Right lung (tissue), 5 donors: Measurements from ENCODE around the gene TBC1D1. TPM values are rescaled to one million over a fixed set of nuclear protein-coding genes. Genes with fewer than 3 reads are reported as not detected.

Experiments used
- DNase-seq, 2 donors: peaks; one replicate each; pipeline ENCODE4 v3.0.0-alpha.2; 2013
- polyA plus RNA-seq, 5 donors: library from polyadenylated mRNA; unstranded; fragments of 120-200 nt; gene quantifications; one replicate each; pipeline versions ENCODE4 v1.2.1 to v1.2.3, GENCODE V29; 2013; ENCODE audit warnings: inconsistent platforms in 1 of 5, low replicate concordance in 1 of 5; ENCODE audit not compliant: insufficient read length in 5 of 5, insufficient read depth in 1 of 5

TBC1D1 gene
- polyA plus RNA-seq, 5 donors: 61.0 to 70.7 (median 67.7) TPM

DNA sequence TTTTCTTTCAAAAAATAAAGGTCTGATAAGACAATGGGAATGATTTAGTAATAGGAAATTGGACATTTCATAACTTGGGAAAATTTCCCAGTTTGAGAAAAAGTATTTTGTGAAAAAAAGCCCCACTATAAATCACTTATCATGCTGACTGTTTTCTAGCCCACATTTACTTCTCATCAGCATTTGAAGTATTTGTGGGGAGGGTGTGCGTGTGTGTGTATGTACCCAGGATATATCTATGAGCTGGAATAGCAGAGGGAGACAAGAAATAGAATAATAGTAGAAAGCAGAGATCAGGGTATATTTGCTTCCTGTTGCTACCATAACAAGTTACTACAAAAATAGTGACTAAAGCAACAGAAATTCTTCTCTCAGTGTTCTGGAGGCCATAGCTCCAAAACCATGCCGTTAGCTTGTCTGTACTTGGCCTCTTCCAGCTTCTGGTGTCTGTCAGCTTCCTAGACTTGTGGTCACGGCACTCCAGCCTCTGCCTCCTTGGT, 209.1 kb downstream of the TBC1D1 start:
- DNase-seq: no peak

DNA sequence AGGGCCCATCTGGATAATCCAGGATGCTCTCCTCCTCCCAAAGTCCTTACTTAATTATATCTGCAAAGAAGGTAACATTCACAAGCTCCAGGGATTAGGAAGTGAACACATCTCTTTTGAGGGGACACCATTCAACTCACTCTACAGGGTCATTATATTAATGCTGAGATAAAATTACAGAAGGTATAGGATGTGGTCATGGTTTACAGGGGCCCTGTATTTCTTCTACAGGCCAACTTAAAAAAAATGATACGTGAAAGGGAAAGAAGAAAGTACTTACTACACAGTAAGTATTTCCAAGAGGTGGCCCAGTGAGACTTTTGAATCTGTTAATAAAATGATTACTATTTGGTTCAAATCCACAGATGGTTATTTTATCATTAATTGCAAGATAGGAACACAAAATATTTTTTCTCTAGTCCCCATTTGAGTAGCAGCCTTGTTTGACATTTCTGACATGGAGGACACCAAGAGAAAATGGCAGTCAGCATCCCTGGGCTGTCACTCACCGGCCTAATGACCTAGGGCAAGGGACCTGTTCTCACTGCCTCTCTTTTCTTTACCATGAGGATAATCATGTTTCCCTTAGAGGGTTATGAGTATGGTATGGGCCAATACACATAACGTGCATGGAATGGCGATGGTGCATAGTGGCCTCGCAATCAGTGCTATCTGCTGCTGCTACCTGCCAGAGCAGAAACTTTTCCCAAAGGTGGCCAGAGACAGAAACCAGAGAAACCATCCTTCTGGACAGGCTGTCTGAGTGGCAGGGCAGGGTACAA, 209.8 kb downstream of the TBC1D1 start:
- no peak for DNase-seq

DNA sequence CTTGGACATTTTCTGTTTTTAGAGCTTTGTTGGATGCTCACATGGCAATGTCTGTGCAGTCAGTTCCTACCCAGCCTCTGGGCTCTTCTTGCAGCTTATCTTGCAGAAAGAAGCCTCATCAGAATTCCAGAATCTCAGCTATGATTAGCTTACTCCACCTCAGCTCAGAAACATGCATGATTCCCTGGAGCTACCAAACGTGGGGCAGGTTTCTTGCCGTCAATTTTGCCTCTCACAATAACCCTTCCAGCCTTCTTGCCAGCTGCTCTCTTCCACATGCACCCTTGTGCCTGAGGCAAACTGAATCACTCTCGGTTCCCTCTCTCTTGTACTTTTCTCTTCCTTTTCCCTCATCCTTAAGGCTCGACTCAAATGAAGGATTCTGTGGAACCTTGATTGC, 210.7 kb downstream of the TBC1D1 start:
- no peak for DNase-seq

DNA sequence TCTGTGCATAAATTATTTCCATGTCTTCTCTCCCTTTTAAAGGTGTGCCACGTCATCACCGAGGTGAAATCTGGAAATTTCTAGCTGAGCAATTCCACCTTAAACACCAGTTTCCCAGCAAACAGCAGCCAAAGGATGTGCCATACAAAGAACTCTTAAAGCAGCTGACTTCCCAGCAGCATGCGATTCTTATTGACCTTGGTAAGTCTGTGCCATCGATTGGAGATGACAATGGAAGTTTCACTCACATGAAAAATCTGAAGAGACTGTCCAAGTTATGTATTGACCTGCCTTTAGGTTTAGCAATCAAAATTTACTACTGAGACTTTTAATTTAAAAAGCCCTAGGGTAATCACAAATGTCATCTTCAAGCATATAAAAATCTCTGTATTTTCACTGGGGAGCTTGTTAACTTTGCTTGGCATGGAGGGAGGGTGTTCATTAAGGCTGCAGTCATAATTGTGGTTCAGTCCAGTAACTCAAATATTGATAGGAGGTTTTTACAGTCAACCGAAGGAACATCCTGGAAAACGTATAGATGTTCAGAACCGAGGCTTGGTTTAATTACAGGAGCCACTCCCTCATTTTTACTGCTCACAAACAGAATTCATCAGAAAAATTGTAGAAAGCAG, 212.2 kb downstream of the TBC1D1 start:
- no peak for DNase-seq

DNA sequence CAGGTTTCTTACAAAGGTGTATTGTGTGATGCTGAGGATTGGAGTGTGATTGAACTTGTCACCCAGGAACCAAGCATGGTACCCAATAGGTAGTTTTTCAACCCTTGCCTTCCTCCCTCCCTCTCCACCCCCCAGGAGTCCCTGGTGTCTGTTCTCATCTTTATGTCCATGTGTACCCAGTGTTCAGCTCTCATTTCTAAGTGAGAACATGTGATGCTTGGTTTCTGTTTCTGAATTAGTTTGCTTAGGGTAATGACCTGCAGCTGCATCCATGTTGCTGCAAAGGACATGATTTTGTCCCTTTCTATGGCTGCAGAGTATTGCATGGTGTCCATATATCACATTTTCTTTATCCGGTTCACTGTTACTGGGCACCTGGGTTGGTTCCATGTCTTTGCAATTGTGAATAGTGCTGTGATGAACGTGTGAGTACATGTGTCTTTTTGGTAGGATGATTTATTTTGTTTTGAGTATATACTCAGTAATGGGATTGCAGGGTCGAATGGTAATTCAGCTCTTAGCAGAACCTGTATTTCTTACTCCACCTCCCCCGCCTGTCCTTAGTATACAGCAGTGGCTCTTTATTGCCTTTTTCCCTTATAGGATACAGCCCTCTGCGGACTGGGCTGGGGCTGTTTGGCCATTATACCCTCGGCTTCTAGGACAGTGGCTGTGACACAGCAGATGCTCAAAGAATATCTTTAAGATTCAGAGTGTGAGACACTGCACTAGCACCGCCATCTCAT, 214.8 kb downstream of the TBC1D1 start:
- no peak for DNase-seq

DNA sequence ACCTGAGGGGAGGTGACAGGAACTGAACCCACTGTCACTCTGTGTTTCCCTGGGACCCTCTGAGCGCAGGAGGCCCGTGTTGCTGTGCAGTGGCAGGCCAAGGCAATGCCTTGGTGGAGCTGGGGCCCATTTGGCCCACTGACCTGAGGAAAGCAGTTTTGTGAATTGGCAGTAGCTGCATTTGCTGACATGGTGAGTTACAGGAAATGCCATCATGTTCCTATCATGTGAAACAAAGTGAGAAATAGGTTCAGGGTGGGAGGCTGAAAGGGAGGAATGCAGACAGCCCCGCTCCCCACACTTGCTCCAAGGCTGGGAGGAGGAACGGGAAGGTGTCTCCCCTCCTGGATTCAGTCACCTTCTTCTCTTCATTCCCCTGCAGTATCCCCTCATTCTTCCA, 215.4 kb downstream of the TBC1D1 start:
- DNase-seq: no peak

DNA sequence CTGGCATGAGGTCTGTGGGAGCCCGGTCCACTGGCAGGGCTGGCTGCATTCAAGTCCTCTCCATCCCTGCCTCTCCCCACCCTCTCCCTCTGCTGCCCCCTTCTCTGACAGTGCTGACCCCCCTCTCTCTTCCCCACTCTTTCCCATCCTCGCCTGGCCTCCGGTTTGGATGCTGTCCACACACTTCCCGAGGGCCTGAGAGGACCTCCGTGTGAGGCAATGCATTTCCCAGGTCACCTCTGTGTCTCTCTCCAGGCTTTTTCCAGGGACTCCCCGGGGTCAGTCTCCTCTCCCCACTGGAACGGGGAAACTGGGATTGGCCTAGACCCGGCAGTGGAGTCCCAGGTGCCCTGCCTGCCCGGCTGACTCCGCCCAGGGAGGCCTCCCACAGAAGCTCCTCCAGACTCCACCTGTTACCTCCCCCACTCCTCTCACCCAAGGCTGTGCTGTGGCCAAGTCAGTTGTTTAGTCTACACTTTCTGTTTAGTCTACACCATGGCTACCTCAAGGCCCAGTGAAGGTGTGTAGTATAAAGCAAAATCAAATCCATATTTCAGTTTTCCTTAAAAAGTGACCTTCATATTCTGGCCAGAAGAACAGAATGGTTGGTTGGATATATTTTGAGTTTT, 216.1 kb downstream of the TBC1D1 start:
- DNase-seq: no peak

DNA sequence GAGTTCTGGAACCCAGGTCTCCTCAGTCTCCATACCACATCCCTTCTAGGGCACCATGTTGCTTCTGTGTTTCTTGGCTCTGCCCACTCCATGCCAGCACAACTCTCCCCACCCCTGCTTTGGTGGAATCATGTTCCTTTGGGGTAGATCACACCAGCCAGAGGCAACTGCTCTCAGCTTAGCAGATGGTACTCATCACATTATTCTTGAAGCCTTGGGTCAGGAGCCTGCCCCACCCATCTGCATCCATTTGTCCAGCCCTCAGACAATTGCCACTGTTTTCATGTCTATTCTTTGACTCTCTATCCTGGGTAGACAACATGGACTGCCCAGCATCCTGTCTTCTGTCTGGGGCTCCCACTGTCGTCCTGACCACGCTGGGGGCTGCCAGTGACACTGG, 216.9 kb downstream of the TBC1D1 start:
- no peak for DNase-seq

DNA sequence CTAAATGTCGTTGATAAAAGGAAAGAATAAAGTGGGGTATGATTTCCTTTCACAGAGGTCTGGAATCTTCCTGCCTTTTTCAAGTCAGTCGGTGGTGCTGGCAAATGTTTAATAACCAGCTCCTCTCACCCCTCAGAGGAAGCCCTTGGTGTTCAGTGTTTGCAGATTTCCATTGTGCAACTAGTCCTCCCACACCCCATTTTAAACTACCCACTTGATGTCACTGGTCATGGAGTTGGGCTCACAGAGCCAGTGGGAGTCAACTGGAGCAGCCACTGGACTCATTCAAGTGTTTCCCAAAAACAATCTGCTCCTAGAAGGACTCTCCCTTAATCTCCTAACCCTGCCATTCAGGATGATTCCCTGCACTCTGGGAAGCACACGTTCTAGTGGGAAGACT, 218.5 kb downstream of the TBC1D1 start:
- DNase-seq: no peak

DNA sequence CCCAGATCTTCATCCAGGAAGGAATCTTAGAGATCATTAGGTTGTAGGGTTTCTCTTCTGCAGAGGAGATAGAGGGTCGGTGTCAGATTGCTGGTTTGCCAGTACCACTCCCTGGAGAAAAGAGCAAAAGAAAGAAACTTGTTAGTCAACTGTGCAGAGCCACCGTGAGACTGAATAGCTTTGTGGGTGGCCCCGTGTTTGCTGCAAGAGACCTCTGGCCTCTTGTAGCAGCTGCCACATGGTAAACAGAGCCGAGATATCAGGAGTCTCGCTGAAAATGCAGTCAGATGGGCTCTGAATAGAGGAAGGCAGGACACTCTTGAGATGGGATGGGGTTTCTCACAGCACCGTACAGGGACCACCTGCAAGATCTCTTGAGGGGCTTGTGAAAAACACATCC, 219.0 kb downstream of the TBC1D1 start:
- no peak for DNase-seq

DNA sequence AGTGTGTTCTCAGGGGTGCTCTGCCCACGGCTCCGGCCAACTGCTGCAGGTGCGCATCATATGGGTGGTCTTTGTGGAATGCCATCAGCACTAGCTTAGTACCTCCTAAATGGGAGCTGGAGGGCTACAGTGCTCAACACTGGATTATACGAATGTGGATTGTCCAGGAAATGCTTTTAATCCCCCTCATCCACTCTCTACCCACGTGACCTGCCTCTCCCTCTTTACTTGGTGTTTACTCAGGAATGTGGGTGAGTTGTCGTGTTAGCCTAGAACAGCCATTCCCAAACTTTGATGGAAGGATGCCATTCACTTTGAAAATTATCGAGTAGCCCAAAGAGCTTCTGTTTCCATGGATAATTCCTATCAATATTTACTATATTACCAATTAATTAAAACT, 220.1 kb downstream of the TBC1D1 start:
- no peak for DNase-seq

DNA sequence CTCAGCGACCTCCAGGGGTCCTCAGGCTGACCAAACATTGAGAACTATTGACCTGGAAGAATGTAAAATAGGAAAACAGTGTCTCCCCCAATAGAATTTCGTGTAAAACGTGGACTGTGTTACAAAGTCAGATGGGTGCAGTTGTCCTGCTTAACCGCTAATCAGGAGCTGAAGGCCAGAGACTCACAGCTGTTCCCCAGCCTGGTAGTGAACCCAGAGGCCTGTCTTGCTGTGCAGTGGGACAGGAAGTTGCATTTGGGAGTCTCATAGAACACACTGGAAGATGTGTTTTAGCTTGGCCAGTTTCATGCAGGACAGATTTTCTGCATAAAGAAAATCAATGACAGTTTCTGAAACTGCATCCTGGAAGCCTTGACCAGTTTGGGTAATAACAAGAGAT, 220.8 kb downstream of the TBC1D1 start:
- DNase-seq: no peak

DNA sequence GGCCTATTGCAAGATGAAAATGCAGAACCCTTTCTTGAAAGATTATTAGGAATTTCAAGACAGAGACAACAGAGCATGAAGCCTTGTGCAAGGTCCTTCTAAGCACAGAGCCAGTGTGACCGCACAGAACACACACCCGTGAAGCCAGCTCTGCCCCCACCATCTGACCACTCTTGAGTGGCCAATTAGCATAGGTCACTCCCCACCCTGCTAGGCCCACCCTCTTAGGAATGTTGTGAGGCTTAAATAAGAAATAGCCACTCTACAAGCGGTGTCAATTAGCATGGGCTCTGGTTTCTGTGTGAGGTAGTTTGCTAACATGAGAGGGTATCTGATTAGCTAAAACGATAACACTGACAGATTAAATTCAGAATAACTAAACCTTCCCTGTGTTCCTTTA, 222.2 kb downstream of the TBC1D1 start:
- DNase-seq: no peak

DNA sequence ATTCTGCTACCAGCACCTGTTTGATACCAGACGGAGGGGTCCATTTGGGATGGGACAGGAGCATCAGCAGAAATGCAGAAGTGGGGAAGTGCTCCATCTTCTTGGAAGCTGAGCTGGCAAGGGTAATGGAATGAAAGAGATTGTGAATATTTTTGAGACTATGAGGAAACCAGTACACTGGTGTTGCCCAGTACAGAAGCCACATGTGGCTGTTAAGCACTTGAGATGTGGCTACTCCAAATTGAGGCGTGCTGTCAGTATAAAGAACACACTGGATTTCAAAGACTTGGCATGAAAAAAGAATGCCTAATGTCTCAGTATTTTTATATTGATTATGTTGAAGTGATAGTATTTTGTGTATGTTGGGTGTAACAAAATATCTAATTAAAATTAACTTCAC, 222.7 kb downstream of the TBC1D1 start:
- DNase-seq: no peak

DNA sequence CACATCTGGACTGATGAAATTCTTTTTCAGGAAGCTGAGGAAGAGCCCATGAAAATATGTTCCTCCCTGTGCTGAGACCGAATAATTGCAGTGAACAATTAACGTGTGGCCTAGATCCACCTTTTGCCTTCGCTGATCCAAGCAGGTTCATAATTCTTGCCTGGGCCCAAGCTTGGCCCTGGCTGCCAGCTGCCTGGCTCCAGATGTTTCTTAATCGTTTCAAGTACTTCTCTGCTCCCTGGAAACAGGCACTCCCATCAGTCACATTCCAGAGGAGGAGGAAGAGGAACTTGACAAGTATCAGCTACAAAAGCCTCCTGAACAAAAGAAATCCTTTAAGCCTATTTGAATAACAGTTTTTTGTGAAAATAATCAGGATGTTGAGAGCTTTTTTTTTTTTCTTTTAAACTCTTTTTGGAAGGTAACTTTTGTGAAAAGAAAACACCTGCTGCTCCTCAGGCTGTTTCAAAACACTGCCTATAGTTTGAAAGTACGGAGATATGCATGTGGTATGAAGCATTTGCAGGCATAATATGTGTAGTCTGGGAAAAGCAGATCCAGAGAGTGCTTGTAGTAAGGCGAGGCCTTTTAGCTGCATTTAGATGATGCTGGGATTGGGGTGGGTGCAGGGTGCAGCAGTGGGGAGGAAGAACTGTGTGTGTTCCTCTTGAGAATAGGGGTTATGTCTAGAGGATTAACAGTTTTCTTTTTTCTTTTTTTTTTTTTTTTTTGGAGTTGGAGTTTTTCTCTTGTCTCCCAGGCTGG, 223.7 kb downstream of the TBC1D1 start:
- no peak for DNase-seq

DNA sequence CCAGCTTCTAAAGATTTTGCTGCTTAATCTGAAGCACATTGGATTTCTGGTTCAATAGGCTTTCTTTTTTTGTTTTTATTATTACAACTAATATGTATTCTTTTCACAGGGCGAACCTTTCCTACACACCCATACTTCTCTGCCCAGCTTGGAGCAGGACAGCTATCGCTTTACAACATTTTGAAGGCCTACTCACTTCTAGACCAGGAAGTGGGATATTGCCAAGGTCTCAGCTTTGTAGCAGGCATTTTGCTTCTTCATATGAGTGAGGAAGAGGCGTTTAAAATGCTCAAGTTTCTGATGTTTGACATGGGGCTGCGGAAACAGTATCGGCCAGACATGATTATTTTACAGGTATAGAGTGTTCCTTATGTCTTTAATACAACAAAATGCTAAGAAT, 224.7 kb downstream of the TBC1D1 start:
- DNase-seq: no peak

DNA sequence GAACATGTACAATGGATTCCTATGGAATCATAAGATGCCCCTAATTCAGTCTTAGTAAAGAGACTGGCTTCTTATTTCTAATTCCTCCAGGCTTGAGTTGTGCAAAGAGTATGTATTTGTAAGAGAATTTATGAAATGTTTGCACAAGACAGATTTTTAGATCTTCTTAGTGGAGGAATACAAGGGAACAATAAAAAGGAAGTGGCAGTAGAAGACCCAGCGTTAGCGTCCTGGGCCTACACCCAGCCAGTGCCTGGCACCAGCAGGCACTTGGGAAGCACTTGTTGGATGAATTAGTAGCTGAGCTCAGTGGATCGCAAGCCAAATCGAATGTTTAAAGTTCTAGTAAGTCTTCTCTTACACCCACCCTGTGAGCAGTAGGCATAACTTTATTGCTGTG, 226.7 kb downstream of the TBC1D1 start:
- no peak for DNase-seq

DNA sequence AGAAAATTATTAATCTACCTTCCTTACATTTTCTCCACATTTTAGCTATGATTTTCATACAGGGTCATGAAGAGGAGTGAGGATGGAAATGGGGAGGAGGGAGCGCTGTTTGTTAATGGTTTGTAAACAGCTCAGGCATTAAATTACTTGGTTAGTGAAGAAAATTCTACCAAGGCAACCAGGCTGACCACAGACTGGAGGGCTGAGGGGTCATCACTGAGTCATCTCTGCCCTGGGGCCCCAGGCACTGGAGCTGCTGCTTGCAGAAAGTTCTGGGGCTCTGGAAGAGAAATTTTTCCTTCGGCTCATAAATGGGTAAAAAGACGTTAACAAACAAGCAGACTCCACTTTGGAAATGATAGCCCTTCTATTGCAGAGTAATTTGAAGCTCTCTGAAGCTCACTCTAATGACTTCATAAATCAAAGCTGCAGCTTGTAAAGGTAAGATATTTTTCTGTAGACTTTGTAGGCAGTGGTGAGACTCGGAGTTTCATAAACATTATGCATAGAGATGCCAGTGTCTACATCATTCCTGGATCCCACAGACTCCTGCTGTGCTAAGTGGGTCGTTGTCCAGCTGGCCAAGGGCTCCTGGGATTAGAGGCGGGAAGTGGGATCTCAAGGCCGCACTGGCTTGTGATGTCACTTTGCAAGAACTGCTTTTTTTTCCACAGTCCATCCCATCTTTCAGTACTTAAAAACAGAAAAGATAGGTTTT, 228.9 kb downstream of the TBC1D1 start:
- no peak for DNase-seq

DNA sequence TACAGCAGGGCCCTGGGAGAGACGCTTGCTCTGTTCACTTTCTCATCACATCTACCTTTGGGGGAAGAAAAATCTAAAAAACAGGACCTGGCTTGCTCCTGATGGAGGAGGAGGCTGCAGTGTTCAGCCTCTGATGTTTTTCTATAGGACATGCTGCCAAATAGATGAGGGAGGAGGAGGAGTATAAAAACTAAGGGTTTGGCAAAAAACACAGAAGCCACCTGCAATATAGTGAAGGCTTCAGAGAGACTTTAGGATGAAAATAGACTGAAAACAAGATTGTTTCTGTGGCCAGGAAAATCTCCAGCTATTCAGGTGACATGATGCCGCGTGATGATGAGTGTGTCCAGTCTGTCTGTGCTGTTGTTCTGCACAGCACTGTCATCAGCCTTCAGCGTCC, 229.9 kb downstream of the TBC1D1 start:
- DNase-seq: no peak

DNA sequence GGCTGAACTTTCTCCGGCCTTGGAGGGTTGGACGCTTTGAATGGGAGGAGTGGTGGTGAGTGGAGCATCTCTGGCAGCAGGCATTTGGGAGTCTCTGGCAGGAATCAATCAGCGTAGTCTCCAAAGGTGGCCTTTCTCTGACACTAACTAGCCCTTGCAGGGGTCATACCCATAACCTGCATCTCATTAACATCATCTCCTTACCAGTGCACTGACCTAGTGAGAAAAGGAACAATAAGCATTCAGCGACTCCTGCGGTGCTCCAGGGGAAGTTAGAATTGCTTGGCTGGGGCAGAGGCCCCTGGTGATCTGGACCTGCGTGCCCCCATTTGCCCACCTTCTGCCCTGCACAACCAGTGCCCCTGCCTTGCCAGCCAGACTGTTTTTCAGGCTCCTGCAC, 231.2 kb downstream of the TBC1D1 start:
- DNase-seq: no peak

DNA sequence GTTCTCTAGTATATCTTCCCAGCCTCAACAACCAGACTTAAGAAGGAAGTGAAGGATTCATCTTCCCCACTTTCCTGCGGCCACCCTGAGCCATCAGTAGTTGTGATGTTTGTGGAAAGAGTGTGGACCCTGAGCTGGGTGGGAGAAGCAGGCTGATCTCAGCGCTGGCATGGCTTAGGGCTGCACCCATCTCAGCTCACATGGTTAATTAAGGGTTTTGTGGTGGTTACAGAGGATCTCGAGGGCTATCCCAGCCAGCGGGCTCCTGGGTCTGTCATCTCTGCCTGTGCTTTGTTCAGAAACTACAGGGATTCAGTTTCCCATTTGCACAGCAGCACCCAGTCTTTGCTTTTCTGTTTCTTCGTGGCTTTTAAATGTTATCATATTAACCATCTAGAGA, 232.7 kb downstream of the TBC1D1 start:
- DNase-seq: no peak
